Smooth muscle cell of the brain vasculature (primary cell): Measurements from ENCODE around the gene ST8SIA4.
"Not testable (repeated sequence)": the region's sequence is repeated elsewhere in the genome, so short reads cannot be mapped to it uniquely, and the experiment has no call there.

Experiments used
- DNase-seq: peaks from one replicate; pipeline ENCODE4 v3.0.0-alpha.2; 2012; ENCODE audit warnings: low read depth, low spot score

ST8SIA4 gene

GRCh38 chr5:100828071-100828897, 74.8 kb downstream of the ST8SIA4 start:
- DNase-seq = no peak

GRCh38 chr5:100827481-100827889, 75.6 kb downstream of the ST8SIA4 start:
- DNase-seq = peak; percentile 7

GRCh38 chr5:100826133-100826532, 76.9 kb downstream of the ST8SIA4 start:
- DNase-seq = no peak

GRCh38 chr5:100824635-100825034, 78.4 kb downstream of the ST8SIA4 start:
- DNase-seq = no peak

- DNase-seq = no peak
These were observed 79.3 kb downstream of the ST8SIA4 start for GRCh38 chr5:100823812-100824211.

GRCh38 chr5:100821751-100822150, 81.3 kb downstream of the ST8SIA4 start:
- no peak for DNase-seq

GRCh38 chr5:100818340-100818739, 84.7 kb downstream of the ST8SIA4 start:
- DNase-seq = no peak

- no peak for DNase-seq
These were observed 99.7 kb downstream of the ST8SIA4 start for GRCh38 chr5:100803397-100803796.

GRCh38 chr5:100802208-100802607, 100.9 kb downstream of the ST8SIA4 start:
- no peak for DNase-seq

GRCh38 chr5:100800562-100800961, 102.5 kb downstream of the ST8SIA4 start:
- DNase-seq = no peak

GRCh38 chr5:100799166-100799565, 103.9 kb downstream of the ST8SIA4 start:
- no peak for DNase-seq

- DNase-seq = no peak
These were observed 105.2 kb downstream of the ST8SIA4 start for GRCh38 chr5:100797861-100798260.

- no peak for DNase-seq
These were observed 106.2 kb downstream of the ST8SIA4 start for GRCh38 chr5:100796851-100797250.

- no peak for DNase-seq
These were observed 108.2 kb downstream of the ST8SIA4 start for GRCh38 chr5:100794844-100795243.

GRCh38 chr5:100794218-100794617, 108.9 kb downstream of the ST8SIA4 start:
- no peak for DNase-seq

- DNase-seq = no peak
These were observed 110.3 kb downstream of the ST8SIA4 start for GRCh38 chr5:100792781-100793180.

- no peak for DNase-seq
These were observed 111.7 kb downstream of the ST8SIA4 start for GRCh38 chr5:100791391-100791790.

- DNase-seq = no peak
These were observed 112.1 kb downstream of the ST8SIA4 start for GRCh38 chr5:100790951-100791350.

GRCh38 chr5:100790170-100790665, 112.9 kb downstream of the ST8SIA4 start:
- no peak for DNase-seq

- no peak for DNase-seq
These were observed 113.4 kb downstream of the ST8SIA4 start for GRCh38 chr5:100789694-100790093.

- DNase-seq = no peak
These were observed 114.7 kb downstream of the ST8SIA4 start for GRCh38 chr5:100788417-100788816.

GRCh38 chr5:100787648-100788047, 115.4 kb downstream of the ST8SIA4 start:
- DNase-seq = no peak

GRCh38 chr5:100785536-100785935, 117.5 kb downstream of the ST8SIA4 start:
- DNase-seq = not testable (repeated sequence)
